SU-DHL-6 (cell line): ENCODE data around the gene NACC2.
"Not testable (repeated sequence)": the region's sequence is repeated elsewhere in the genome, so short reads cannot be mapped to it uniquely, and the experiment has no call there.

Source experiments
- H2AFZ ChIP-seq: fragments of 200-600 bp; sonication (generic); 2 replicates; pipeline ENCODE4 v1.6.1; 2014; ENCODE audit warnings: low read depth, mild to moderate bottlenecking, moderate library complexity, mixed read lengths, antibody characterized with exemption, low read length; ENCODE audit not compliant: severe bottlenecking
- H3F3A ChIP-seq: fragments of 200-600 bp; shearing (Covaris generic); 2 replicates; pipeline ENCODE4 v1.6.0; 2016; ENCODE audit warnings: antibody characterized with exemption, mild to moderate bottlenecking; ENCODE audit not compliant: insufficient read depth
- H3K27ac ChIP-seq: fragments of 200-600 bp; sonication (generic); 2 replicates; pipeline ENCODE4 v1.5.1; 2016; ENCODE audit warnings: low read depth, mild to moderate bottlenecking, low read length, moderate library complexity, mixed read lengths
- H3K27me3 ChIP-seq: fragments of 200-600 bp; sonication (generic), shearing (Covaris generic); 2 replicates; pipeline ENCODE4 v1.6.0; 2014; ENCODE audit warnings: mild to moderate bottlenecking, low read length
- H3K36me3 ChIP-seq: fragments of 200-600 bp; sonication (generic); 2 replicates; pipeline ENCODE4 v1.6.1; 2014; ENCODE audit warnings: mild to moderate bottlenecking, low read length, mixed read lengths
- H3K4me2 ChIP-seq: fragments of 300-600, 200-600 bp; shearing (Covaris generic), sonication (generic); 2 replicates; pipeline ENCODE4 v1.6.0; 2014; ENCODE audit warnings: low read length, low read depth, mild to moderate bottlenecking; ENCODE audit not compliant: poor library complexity, severe bottlenecking
- H3K4me3 ChIP-seq: fragments of 200-600 bp; sonication (generic); 2 replicates; pipeline ENCODE4 v1.5.1; 2014; ENCODE audit warnings: antibody characterized with exemption, low read length, mild to moderate bottlenecking, mixed read lengths; ENCODE audit not compliant: insufficient read depth, poor library complexity, severe bottlenecking
- H3K79me2 ChIP-seq: fragments of 200-600 bp; sonication (generic); 2 replicates; pipeline ENCODE4 v1.6.1; 2014; ENCODE audit warnings: mild to moderate bottlenecking, low read length, moderate library complexity; ENCODE audit not compliant: insufficient read depth
- H3K9ac ChIP-seq: fragments of 200-600 bp; sonication (generic); 2 replicates; pipeline ENCODE4 v1.7.0; 2014; ENCODE audit warnings: mild to moderate bottlenecking, low read length
- H3K9me2 ChIP-seq: fragments of 200-600 bp; sonication (generic); replicated peaks from 2 replicates; pipeline ENCODE4 v1.6.1; 2014; ENCODE audit warnings: low read length; ENCODE audit not compliant: insufficient read depth
- H3K9me3 ChIP-seq: fragments of 200-600 bp; sonication (generic); 2 replicates; pipeline ENCODE4 v1.6.1; 2014; ENCODE audit warnings: low read length, mixed read lengths; ENCODE audit not compliant: insufficient read depth
- H4K20me1 ChIP-seq: fragments of 200-600 bp; sonication (generic); 2 replicates; pipeline ENCODE4 v1.6.1; 2014; ENCODE audit warnings: low read depth, mild to moderate bottlenecking, antibody characterized with exemption, low read length, moderate library complexity, mixed read lengths
- CTCF ChIP-seq: fragments of 200-600 bp; sonication (generic); IDR thresholded peaks from one replicate; pipeline ENCODE4 v1.5.1; 2017; ENCODE audit warnings: antibody characterized with exemption, mild to moderate bottlenecking, low read length, moderate library complexity; ENCODE audit not compliant: insufficient read depth, poor library complexity, severe bottlenecking
- EZH2phosphoT487 ChIP-seq: fragments of 200-600 bp; sonication (generic), shearing (Covaris generic); conservative IDR thresholded peaks from 2 replicates; pipeline ENCODE4 v1.6.1; 2018; ENCODE audit warnings: mild to moderate bottlenecking, antibody characterized with exemption, low read length, moderate library complexity, mixed read lengths

Gene NACC2

GRCh38 chr9:136074706-136075105 lies 20.4 kb downstream of the NACC2 start:
- H3K9me2 ChIP-seq: no peaks in the 10 kb centered on the region
- no peak overlapping the region for H3K4me2 ChIP-seq
- no peak overlapping the region for H2AFZ ChIP-seq
- no peaks in the 10 kb centered on the region for H3F3A ChIP-seq
- no peaks in the 10 kb centered on the region for H3K9me3 ChIP-seq
- no peak overlapping the region for H3K27ac ChIP-seq
- no peaks in the 10 kb centered on the region for H4K20me1 ChIP-seq
- H3K79me2 ChIP-seq: no peaks in the 10 kb centered on the region
- H3K4me3 ChIP-seq: no peak overlapping the region
- no peak overlapping the region for H3K9ac ChIP-seq
- TF ChIP-seq CTCF: no peak
- H3K27me3 ChIP-seq: no peaks in the 10 kb centered on the region
- H3K36me3 ChIP-seq: no peaks in the 10 kb centered on the region

- Histone ChIP-seq H4K20me1 (no peaks in the 10 kb centered on the region), H3K27me3 (no peaks in the 10 kb centered on the region), H3F3A (no peaks in the 10 kb centered on the region), H3K4me3 (no peak overlapping the region), H2AFZ (no peak overlapping the region), H3K9me3 (no peaks in the 10 kb centered on the region), H3K79me2 (no peaks in the 10 kb centered on the region), H3K27ac (no peak overlapping the region), H3K9ac (no peak overlapping the region), H3K4me2 (no peak overlapping the region), H3K9me2 (no peaks in the 10 kb centered on the region), H3K36me3 (no peaks in the 10 kb centered on the region)
- TF ChIP-seq CTCF (no peak), EZH2phosphoT487 (no peak)
These were observed 32.2 kb downstream of the NACC2 start for GRCh38 chr9:136062657-136063439.

GRCh38 chr9:136061916-136062315 lies 33.2 kb downstream of the NACC2 start:
- not testable (repeated sequence) for H3K9ac ChIP-seq, H3K9me2 ChIP-seq, H3K27me3 ChIP-seq, H3K79me2 ChIP-seq, H2AFZ ChIP-seq, H4K20me1 ChIP-seq, H3F3A ChIP-seq, H3K36me3 ChIP-seq, H3K9me3 ChIP-seq, H3K27ac ChIP-seq, H3K4me3 ChIP-seq, H3K4me2 ChIP-seq

- Histone ChIP-seq H3F3A (no peaks in the 10 kb centered on the region), H3K9ac (no peak overlapping the region), H3K4me2 (no peak overlapping the region), H3K79me2 (no peaks in the 10 kb centered on the region), H3K27ac (no peak overlapping the region), H3K9me3 (no peaks in the 10 kb centered on the region), H4K20me1 (no peaks in the 10 kb centered on the region), H3K4me3 (no peak overlapping the region), H3K9me2 (no peaks in the 10 kb centered on the region), H3K27me3 (no peaks in the 10 kb centered on the region), H3K36me3 (no peaks in the 10 kb centered on the region), H2AFZ (no peak overlapping the region)
- TF ChIP-seq EZH2phosphoT487 (no peak), CTCF (no peak)
These were observed 33.7 kb downstream of the NACC2 start for GRCh38 chr9:136061405-136061804.
